ENCODE results near the gene TAOK3. TPM values are rescaled to one million over a fixed set of nuclear protein-coding genes. Genes with fewer than 3 reads are reported as not detected.
A peak's percentile ranks its signal among the peaks of the same experiment; 100 is the strongest.

TAOK3 gene
- total and polyA plus RNA-seq, 2 donors (not counting 3 experiments of a cell fraction or from before 2014, with no cell fraction given), result 11.3 to 23.1 TPM

GRCh38 chr12:118127867-118128266, 244.8 kb downstream of the TAOK3 start:
- no TSS peak for BruUV-seq (replicated peaks)
- no peak for DNase-seq (ENCODE audit: low read depth, low spot score)

More at GRCh38 chr12:118127867-118128266, 244.8 kb downstream of the TAOK3 start:
- TF ChIP-seq MAX (IDR thresholded peaks at IDR 0.05; ENCODE audit: insufficient read depth, insufficient read length) (no peak), EZH2 (IDR thresholded peaks at IDR 0.05; ENCODE audit: borderline replicate concordance, low read depth, low read length, severe bottlenecking) (no peak), MYC (IDR thresholded peaks at IDR 0.05; ENCODE audit: low read depth, low read length) (no peak), FOS (IDR thresholded peaks at IDR 0.05; ENCODE audit: borderline replicate concordance, insufficient read depth, low read length) (no peak), POLR2A (IDR thresholded peaks at IDR 0.05; ENCODE audit: low read depth, low read length) (no peak), GATA2 (IDR thresholded peaks at IDR 0.05; ENCODE audit: insufficient read depth, insufficient read length, low read depth, low read length) (no peak), JUN (IDR thresholded peaks at IDR 0.05; ENCODE audit: borderline replicate concordance, insufficient read depth, insufficient read length, low read depth) (no peak), CTCF (IDR thresholded peaks at IDR 0.05; ENCODE audit: extremely low read depth in 1 of 2, insufficient read depth in 1 of 2, low read depth in 1 of 2, low read length in 2 of 2) (no peak), POLR2AphosphoS5 (IDR thresholded peaks at IDR 0.05; ENCODE audit: insufficient read depth, low read depth, low read length) (no peak)
- H2AFZ ChIP-seq (ENCODE audit: low read depth, low read length), result no peak overlapping the region
- no peak overlapping the region for H3K27ac ChIP-seq (ENCODE audit: insufficient read depth, low read depth, low read length)
- no peaks in the 10 kb centered on the region for H3K27me3 ChIP-seq (ENCODE audit: control insufficient read depth in 2 of 2, insufficient read depth in 2 of 2, low read length in 2 of 2)
- no peak overlapping the region for H3K4me3 ChIP-seq (replicated peaks in 1 of 3; ENCODE audit: insufficient read depth in 1 of 3, low read depth in 1 of 3, low read length in 3 of 3)
- H3K79me2 ChIP-seq (ENCODE audit: control insufficient read depth, insufficient read depth, low read length), result no peaks in the 10 kb centered on the region
- H3K9ac ChIP-seq (replicated peaks; ENCODE audit: extremely low read depth, insufficient read depth, low read length), result no peak overlapping the region
- H3K4me1 ChIP-seq (ENCODE audit: control insufficient read depth, extremely low read depth, insufficient read depth, low read length), result no peaks in the 10 kb centered on the region
- H3K9me1 ChIP-seq (replicated peaks; ENCODE audit: control insufficient read depth, extremely low read depth, insufficient read depth, low read length), result no peaks in the 10 kb centered on the region
- H4K20me1 ChIP-seq (replicated peaks; ENCODE audit: control insufficient read depth, extremely low read depth, insufficient read depth, low read length), result no peaks in the 10 kb centered on the region
- dilution Hi-C loops (cut with MboI; ENCODE audit: extremely low pct_ligation_motif_present, low sequenced_read_pairs), result no loop called here
- intact Hi-C loops (cut with micrococcal nuclease), result no loop called here
- ChIA-PET CTCF (no interaction called here), POLR2A (no interaction called here)
- no peak overlapping the region for H3K4me2 ChIP-seq (ENCODE audit: insufficient read depth, low read length)
- no peaks in the 10 kb centered on the region for H3K9me3 ChIP-seq (replicated peaks; ENCODE audit: control insufficient read depth, insufficient read depth, low read length)
- H3K36me3 ChIP-seq (ENCODE audit: control insufficient read depth in 2 of 2, extremely low read depth in 1 of 2, insufficient read depth in 2 of 2, low read length in 2 of 2), result no peaks in the 10 kb centered on the region
- FAIRE-seq, result peak; percentile 21

All from endothelial cell of umbilical vein (primary cell).